ENCODE results near the gene INHBC. TPM values are rescaled to one million over a fixed set of nuclear protein-coding genes. Genes with fewer than 3 reads are reported as not detected.

Gene INHBC
- total RNA-seq, 1 donor from 2014 or later, result not detected

- Histone ChIP-seq H3K27me3 (ENCODE audit: low read depth) (peaks cover 36% of the 10 kb centered on the region), H3K36me3 (peaks cover 3% of the 10 kb centered on the region), H3K4me3 (peak overlapping the region; percentile 57), H3K4me1 (peaks cover 37% of the 10 kb centered on the region), H3K27ac (peak overlapping the region; percentile 78), H3K9me3 (no peaks in the 10 kb centered on the region)
- peak; percentile 36 for TF ChIP-seq CTCF (IDR thresholded peaks at IDR 0.05)
- peak; percentile 25 to 62 for ATAC-seq
- intact Hi-C loops (cut with DNase I), result no loop called here
- peak; percentile 77 for DNase-seq
Measured at GRCh38 chr12:57476162-57476992, 41.8 kb downstream of the INHBC start.

- Histone ChIP-seq H3K27ac (peak overlapping the region; percentile 78), H3K4me3 (peak overlapping the region; percentile 57), H3K27me3 (ENCODE audit: low read depth) (peaks cover 36% of the 10 kb centered on the region), H3K9me3 (no peaks in the 10 kb centered on the region), H3K36me3 (peaks cover 3% of the 10 kb centered on the region), H3K4me1 (peaks cover 37% of the 10 kb centered on the region)
- no peak for TF ChIP-seq CTCF (IDR thresholded peaks at IDR 0.05)
- DNase-seq, result no peak
- no peak for ATAC-seq
- intact Hi-C loops (cut with DNase I), result no loop called here
Measured at GRCh38 chr12:57476993-57477709, 42.6 kb downstream of the INHBC start.

- peaks cover 37% of the 10 kb centered on the region for H3K4me1 ChIP-seq
- peak; percentile 44 to 59 for ATAC-seq
Measured at GRCh38 chr12:57477710-57478681, 43.4 kb downstream of the INHBC start.

GRCh38 chr12:57479043-57479375 lies 44.4 kb downstream of the INHBC start:
- Histone ChIP-seq H3K27ac (peak overlapping the region; percentile 78), H3K9me3 (no peaks in the 10 kb centered on the region), H3K27me3 (ENCODE audit: low read depth) (peaks cover 33% of the 10 kb centered on the region), H3K36me3 (peaks cover 3% of the 10 kb centered on the region), H3K4me3 (peak overlapping the region; percentile 57), H3K4me1 (peaks cover 37% of the 10 kb centered on the region)
- intact Hi-C loops (cut with DNase I), result no loop called here
- DNase-seq (no peak), ATAC-seq (no peak)
- TF ChIP-seq CTCF (IDR thresholded peaks at IDR 0.05), result no peak

More at GRCh38 chr12:57477710-57478681, 43.4 kb downstream of the INHBC start:
- H3K4me3 ChIP-seq, result peak overlapping the region; percentile 57
- peaks cover 3% of the 10 kb centered on the region for H3K36me3 ChIP-seq
- H3K27me3 ChIP-seq (ENCODE audit: low read depth), result peaks cover 36% of the 10 kb centered on the region
- DNase-seq, result no peak
- TF ChIP-seq CTCF (IDR thresholded peaks at IDR 0.05), result no peak
- no peaks in the 10 kb centered on the region for H3K9me3 ChIP-seq
- H3K27ac ChIP-seq, result peak overlapping the region; percentile 78
- intact Hi-C loops (cut with DNase I), result no loop called here
